Measurements from ENCODE around the gene PRSS22.

- TF ChIP-seq CTCF (conservative IDR thresholded peaks at IDR 0.05; ENCODE audit: low read length) (no peak), EZH2phosphoT487 (IDR thresholded peaks at IDR 0.05; ENCODE audit: borderline replicate concordance) (no peak)
Observed at GRCh38 chr16:2822496-2822895, 35.5 kb downstream of the PRSS22 start.
